Measurements from ENCODE around the gene EHD2. TPM values are rescaled to one million over a fixed set of nuclear protein-coding genes. Genes with fewer than 3 reads are reported as not detected.

EHD2 gene
- total and polyA plus RNA-seq, 7 experiments from 2014 or later, result 0.15 to 0.37 (median 0.19) TPM; not detected in 4

DNA sequence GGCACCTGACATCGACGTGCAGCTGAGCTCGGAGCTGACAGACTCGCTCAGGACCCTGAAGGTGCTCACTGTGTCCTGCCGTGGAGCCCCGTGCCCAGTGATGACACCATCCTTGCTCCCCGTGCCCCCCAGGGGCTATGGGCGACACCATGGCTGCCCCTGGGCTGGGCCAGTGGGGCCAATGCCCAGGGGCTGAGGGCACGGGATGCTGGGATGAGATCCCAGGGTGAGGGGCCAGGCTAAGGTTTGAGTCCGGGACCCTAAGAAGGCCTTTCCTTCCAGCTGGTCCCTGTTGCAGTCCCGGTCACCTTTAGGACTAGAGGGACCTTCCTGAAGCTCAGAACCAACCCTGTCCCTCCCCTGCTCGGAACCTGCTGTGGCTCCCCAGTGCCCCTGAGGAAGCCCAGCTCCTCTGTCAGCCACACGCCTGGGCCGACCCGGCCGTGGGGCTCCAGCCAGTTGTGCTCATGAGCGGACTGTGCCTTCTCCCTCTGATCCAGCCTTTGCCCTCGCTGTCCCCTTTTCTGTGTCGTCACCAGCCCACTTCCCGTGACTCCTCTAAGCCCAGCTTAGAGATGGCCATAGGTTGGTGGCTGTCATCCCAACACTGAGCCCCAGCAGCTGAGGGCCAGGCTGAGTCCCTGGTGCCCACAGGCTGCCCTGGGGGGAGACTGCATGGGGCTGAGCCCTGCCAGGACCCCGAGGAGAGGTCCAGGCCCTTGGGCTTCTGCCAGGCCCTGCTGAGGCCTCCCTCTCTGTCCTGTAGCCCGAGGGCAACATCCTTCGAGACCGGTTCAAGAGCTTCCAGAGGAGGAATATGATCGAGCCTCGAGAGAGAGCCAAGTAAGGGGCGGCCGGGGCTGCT is 42.8 kb downstream of the EHD2 start:
- no peak overlapping the region for H3K4me3 ChIP-seq (ENCODE audit: low read length)

DNA sequence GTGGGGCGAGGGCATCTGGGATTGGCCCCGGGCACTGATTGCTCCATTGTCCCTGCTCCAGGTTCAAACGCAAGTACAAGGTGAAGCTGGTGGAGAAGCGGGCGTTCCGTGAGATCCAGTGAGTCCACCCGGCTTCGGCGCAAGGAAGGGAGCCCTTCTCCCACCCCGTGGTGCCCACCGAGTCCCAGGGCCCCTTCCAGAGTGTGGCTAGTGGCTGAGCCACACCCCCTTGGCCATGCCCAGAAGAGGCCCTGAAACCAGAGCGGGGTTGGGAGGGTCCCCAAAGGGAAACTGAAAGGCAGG is 43.4 kb downstream of the EHD2 start:
- H3K4me1 ChIP-seq (ENCODE audit: control insufficient read depth in 2 of 2, insufficient read depth in 2 of 2, low read length in 2 of 2), result peaks cover 0 to 7% of the 10 kb centered on the region in 2 donors
- no peak overlapping the region for H3K4me3 ChIP-seq (ENCODE audit: low read length)
- CTCF ChIA-PET, result interaction anchor here (1.2 kb wide), 1 partner anchor 9 kb away, joined by 3 read pairs; no protein-coding TSS in a partner anchor
- Mint-ChIP-seq H3K27ac (no peak overlapping the region), H3K4me1 (peaks cover 0 to 23% (median 8%) of the 10 kb centered on the region in 7 donors), H3K36me3 (peaks cover 8 to 36% (median 20%) of the 10 kb centered on the region in 5 donors), H3K27me3 (no peaks in the 10 kb centered on the region), H3K9me3 (peaks cover 0 to 7% (median 0%) of the 10 kb centered on the region in 11 donors), H3K4me3 (no peak overlapping the region)
- ATAC-seq (no peak), DNase-seq (no peak)
- H3K36me3 ChIP-seq (ENCODE audit: control insufficient read depth in 2 of 3, insufficient read depth in 3 of 3, low read length in 3 of 3), result peaks cover 7 to 72% (median 42%) of the 10 kb centered on the region in 3 experiments
- no peaks in the 10 kb centered on the region for H3K27me3 ChIP-seq (ENCODE audit: control insufficient read depth in 2 of 2, insufficient read depth in 2 of 2, low read length in 2 of 2)
- no peak overlapping the region for H3K27ac ChIP-seq (ENCODE audit: low read depth, low read length)
- intact Hi-C loops (cut with micrococcal nuclease), result no loop called here
- POLR2A ChIA-PET, result interaction anchor here (2.7 kb wide), 1 partner anchor 11 kb away, joined by 8 read pairs; the partner anchor contains the start of gene NOP53
- H3K9me3 ChIP-seq (ENCODE audit: control insufficient read depth in 2 of 3, low read length in 3 of 3), result no peaks in the 10 kb centered on the region

More for the DNA sequence above, 42.8 kb downstream of the EHD2 start:
- no peak overlapping the region for H3K27ac ChIP-seq (ENCODE audit: low read depth, low read length)
- intact Hi-C loops (cut with micrococcal nuclease), result no loop called here
- H3K27ac Mint-ChIP-seq, result no peak overlapping the region
- H3K27me3 Mint-ChIP-seq, result no peaks in the 10 kb centered on the region
- H3K9me3 ChIP-seq (ENCODE audit: control insufficient read depth in 2 of 3, low read length in 3 of 3), result no peaks in the 10 kb centered on the region
- ATAC-seq (no peak), DNase-seq (no peak)
- peaks cover 0 to 25% (median 8%) of the 10 kb centered on the region in 7 donors for H3K4me1 Mint-ChIP-seq
- peaks cover 7 to 77% (median 47%) of the 10 kb centered on the region in 3 experiments for H3K36me3 ChIP-seq (ENCODE audit: control insufficient read depth in 2 of 3, insufficient read depth in 3 of 3, low read length in 3 of 3)
- CTCF ChIA-PET, result interaction anchor here (1.2 kb wide), 1 partner anchor 10 kb away, joined by 3 read pairs; no protein-coding TSS in a partner anchor
- H3K27me3 ChIP-seq (ENCODE audit: control insufficient read depth in 2 of 2, insufficient read depth in 2 of 2, low read length in 2 of 2), result no peaks in the 10 kb centered on the region
- POLR2A ChIA-PET, result interaction anchor here (2.7 kb wide), 1 partner anchor 11 kb away, joined by 8 read pairs; the partner anchor contains the start of gene NOP53
- H3K9me3 Mint-ChIP-seq, result peaks cover 0 to 7% (median 0%) of the 10 kb centered on the region in 11 donors
- H3K4me1 ChIP-seq (ENCODE audit: control insufficient read depth in 2 of 2, insufficient read depth in 2 of 2, low read length in 2 of 2), result peaks cover 0 to 7% of the 10 kb centered on the region in 2 donors
- peaks cover 8 to 36% (median 20%) of the 10 kb centered on the region in 5 donors for H3K36me3 Mint-ChIP-seq
- no peak overlapping the region for H3K4me3 Mint-ChIP-seq

DNA sequence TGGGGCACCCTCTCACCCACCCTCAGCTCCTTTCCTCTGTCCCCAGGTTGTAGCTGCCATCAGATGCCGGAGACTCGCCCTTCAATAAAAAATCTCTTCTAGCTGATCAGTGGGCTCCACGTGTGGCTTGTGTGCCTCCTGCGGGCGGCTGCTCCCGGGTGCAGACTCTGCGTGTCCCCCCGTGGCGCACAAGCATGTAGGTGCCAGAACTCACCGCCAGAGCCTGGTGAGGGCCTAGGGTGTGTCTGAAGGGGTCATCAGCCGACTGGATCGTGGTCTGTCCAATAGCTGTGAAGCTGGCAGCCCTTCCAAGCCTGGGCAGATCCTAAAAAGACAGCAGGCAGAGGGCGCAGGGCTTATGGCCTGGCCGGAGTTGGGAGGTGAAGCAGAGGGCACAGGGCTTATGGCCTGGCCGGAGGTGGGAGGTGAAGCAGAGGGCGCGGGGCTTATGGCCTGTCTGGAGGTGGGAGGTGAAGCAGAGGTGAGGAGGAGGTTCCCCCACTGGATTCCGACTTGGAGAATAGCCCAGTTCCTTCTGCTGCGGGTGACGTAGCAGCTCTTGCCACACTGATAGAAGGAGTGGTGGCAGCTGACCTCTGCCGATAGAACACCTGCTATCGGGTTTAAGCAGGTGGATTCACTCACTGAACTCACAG is 43.9 kb downstream of the EHD2 start:
- Mint-ChIP-seq H3K27me3 (no peaks in the 10 kb centered on the region), H3K4me1 (peaks cover 0 to 18% (median 8%) of the 10 kb centered on the region in 7 donors), H3K9me3 (peaks cover 0 to 7% (median 0%) of the 10 kb centered on the region in 11 donors), H3K36me3 (peaks cover 8 to 36% (median 20%) of the 10 kb centered on the region in 5 donors), H3K27ac (peak overlapping the region in 2 of 9 donors; percentile 28 to 76), H3K4me3 (no peak overlapping the region)
- no peak overlapping the region for H3K27ac ChIP-seq (ENCODE audit: low read depth, low read length)
- H3K36me3 ChIP-seq (ENCODE audit: control insufficient read depth in 2 of 3, insufficient read depth in 3 of 3, low read length in 3 of 3), result peaks cover 7 to 67% (median 39%) of the 10 kb centered on the region in 3 experiments
- no peaks in the 10 kb centered on the region for H3K27me3 ChIP-seq (ENCODE audit: control insufficient read depth in 2 of 2, insufficient read depth in 2 of 2, low read length in 2 of 2)
- POLR2A ChIA-PET, result interaction anchor here (0.6 to 2.7 kb wide), 2 partner anchors 12 to 224 kb away, joined by 6 to 8 read pairs; partner anchors contain the start of gene NOP53
- intact Hi-C loops (cut with micrococcal nuclease), result no loop called here
- H3K4me3 ChIP-seq (ENCODE audit: low read length), result no peak overlapping the region
- ATAC-seq (no peak), DNase-seq (no peak)
- peaks cover 0 to 7% of the 10 kb centered on the region in 2 donors for H3K4me1 ChIP-seq (ENCODE audit: control insufficient read depth in 2 of 2, insufficient read depth in 2 of 2, low read length in 2 of 2)
- H3K9me3 ChIP-seq (ENCODE audit: control insufficient read depth in 2 of 3, low read length in 3 of 3), result no peaks in the 10 kb centered on the region
- CTCF ChIA-PET, result interaction anchor here (0.6 to 1.2 kb wide), 2 partner anchors 8 to 49 kb away, joined by 3 read pairs; no protein-coding TSS in a partner anchor

DNA sequence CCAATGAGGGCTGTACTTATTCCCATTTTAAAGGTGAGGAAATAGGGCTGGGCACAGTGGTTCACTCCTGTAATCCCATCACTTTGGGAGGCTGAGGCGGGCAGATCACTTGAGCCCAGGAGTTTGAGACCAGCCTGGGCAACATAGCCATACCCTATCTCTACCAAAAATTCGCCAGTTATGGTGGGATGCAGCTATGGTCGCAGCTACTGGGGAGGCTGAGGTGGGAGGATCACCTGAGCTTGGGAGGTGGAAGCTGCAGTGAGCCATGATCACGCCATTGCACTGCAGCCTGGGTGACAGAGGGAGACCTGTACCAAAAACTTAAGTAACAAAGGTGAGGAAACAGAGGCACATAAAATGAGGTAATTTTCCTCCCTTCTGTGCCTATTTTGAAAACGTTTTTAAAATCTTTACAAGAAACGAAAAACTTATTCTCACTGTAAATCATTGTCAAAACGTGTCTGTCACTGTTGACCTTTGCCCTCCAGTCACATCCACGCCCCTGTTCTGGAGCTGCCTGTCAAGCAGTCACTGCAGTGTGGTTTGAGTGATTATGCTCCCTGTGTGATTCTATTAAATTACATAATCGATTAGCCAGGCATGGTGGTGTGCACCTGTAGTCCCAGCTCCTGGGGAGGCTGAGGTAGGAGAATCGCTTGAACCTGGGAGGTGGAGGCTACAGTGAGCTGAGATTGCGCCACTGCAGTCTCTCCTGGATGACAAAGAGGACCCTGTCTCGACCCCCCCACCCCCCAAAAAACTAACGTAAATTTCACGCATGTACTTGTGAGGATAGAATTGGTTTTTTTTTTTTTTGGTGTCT is 44.6 kb downstream of the EHD2 start:
- no peaks in the 10 kb centered on the region for H3K27me3 Mint-ChIP-seq
- H3K36me3 Mint-ChIP-seq, result peaks cover 7 to 36% (median 20%) of the 10 kb centered on the region in 5 donors
- Histone ChIP-seq H3K9me3 (ENCODE audit: control insufficient read depth in 2 of 3, low read length in 3 of 3) (no peaks in the 10 kb centered on the region), H3K27ac (ENCODE audit: low read depth, low read length) (no peak overlapping the region), H3K36me3 (ENCODE audit: control insufficient read depth in 2 of 3, insufficient read depth in 3 of 3, low read length in 3 of 3) (peaks cover 0 to 60% (median 32%) of the 10 kb centered on the region in 3 experiments), H3K27me3 (ENCODE audit: control insufficient read depth in 2 of 2, insufficient read depth in 2 of 2, low read length in 2 of 2) (no peaks in the 10 kb centered on the region), H3K4me1 (ENCODE audit: control insufficient read depth in 2 of 2, insufficient read depth in 2 of 2, low read length in 2 of 2) (no peaks in the 10 kb centered on the region), H3K4me3 (ENCODE audit: low read length) (no peak overlapping the region)
- ATAC-seq (no peak), DNase-seq (no peak)
- H3K9me3 Mint-ChIP-seq, result peaks cover 0 to 7% (median 0%) of the 10 kb centered on the region in 11 donors
- ChIA-PET CTCF (interaction anchor here (0.6 kb wide), 1 partner anchor 50 kb away, joined by 3 read pairs; no protein-coding TSS in a partner anchor), POLR2A (interaction anchor here (0.6 to 2.7 kb wide), 2 partner anchors 12 to 224 kb away, joined by 6 to 8 read pairs; partner anchors contain the start of gene NOP53)
- intact Hi-C loops (cut with micrococcal nuclease), result no loop called here
- H3K27ac Mint-ChIP-seq, result peak overlapping the region in 1 of 9 donors; percentile 38
- H3K4me1 Mint-ChIP-seq, result peaks cover 0 to 11% (median 6%) of the 10 kb centered on the region in 7 donors
- H3K4me3 Mint-ChIP-seq, result no peak overlapping the region

DNA sequence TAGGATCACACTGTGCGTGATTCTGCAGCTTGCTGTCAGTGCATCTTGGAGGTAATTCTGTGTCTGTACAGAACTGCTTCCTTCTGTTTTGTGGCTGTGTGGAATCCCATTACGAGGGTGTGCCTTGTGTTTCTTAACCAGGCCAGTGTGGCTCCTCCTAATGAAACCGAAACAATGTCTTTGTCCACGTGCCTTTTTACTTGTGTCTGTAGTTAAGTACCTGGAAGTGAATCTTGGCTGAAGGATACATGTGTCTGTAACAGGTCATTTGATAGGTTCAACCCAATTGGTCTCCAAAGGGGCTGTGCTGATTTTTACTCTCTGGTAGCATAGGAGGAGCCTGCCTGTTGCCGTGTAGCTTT is 45.2 kb downstream of the EHD2 start:
- Mint-ChIP-seq H3K9me3 (peaks cover 0 to 7% (median 0%) of the 10 kb centered on the region in 11 donors), H3K36me3 (peaks cover 2 to 30% (median 16%) of the 10 kb centered on the region in 5 donors), H3K4me3 (no peak overlapping the region), H3K4me1 (peaks cover 0 to 6% (median 2%) of the 10 kb centered on the region in 7 donors), H3K27me3 (no peaks in the 10 kb centered on the region), H3K27ac (peak overlapping the region in 2 of 9 donors; percentile 38 to 45)
- H3K4me1 ChIP-seq (ENCODE audit: control insufficient read depth in 2 of 2, insufficient read depth in 2 of 2, low read length in 2 of 2), result no peaks in the 10 kb centered on the region
- intact Hi-C loops (cut with micrococcal nuclease), result no loop called here
- H3K4me3 ChIP-seq (ENCODE audit: low read length), result no peak overlapping the region
- CTCF ChIA-PET, result no interaction called here
- H3K36me3 ChIP-seq (ENCODE audit: control insufficient read depth in 2 of 3, insufficient read depth in 3 of 3, low read length in 3 of 3), result peaks cover 0 to 54% (median 29%) of the 10 kb centered on the region in 3 experiments
- no peak overlapping the region for H3K27ac ChIP-seq (ENCODE audit: low read depth, low read length)
- H3K9me3 ChIP-seq (ENCODE audit: control insufficient read depth in 2 of 3, low read length in 3 of 3), result no peaks in the 10 kb centered on the region
- no peaks in the 10 kb centered on the region for H3K27me3 ChIP-seq (ENCODE audit: control insufficient read depth in 2 of 2, insufficient read depth in 2 of 2, low read length in 2 of 2)
- ATAC-seq, result no peak
- POLR2A ChIA-PET, result interaction anchor here (1.1 kb wide), 1 partner anchor 8 kb away, joined by 4 read pairs; no protein-coding TSS in a partner anchor
- no peak for DNase-seq

DNA sequence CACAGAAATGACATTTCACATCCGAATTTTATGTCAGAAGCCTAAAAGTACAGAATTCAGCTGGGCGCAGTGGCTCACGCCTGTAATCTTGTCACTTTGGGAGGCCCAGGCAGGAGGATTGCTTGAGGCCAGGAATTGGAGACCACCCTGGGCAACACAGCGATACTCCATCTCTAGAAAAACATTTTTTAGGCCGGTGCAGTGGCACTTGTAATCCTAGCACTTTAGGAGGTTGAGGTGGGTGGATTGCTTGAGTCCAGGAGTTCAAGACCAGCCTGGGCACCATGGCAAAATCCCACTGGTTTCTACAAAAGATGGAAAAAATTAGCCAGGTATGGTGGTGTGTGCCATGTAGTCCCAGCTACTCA is 47.4 kb downstream of the EHD2 start:
- H3K9me3 Mint-ChIP-seq, result peaks cover 0 to 5% (median 0%) of the 10 kb centered on the region in 11 donors
- Histone ChIP-seq H3K4me1 (ENCODE audit: control insufficient read depth in 2 of 2, insufficient read depth in 2 of 2, low read length in 2 of 2) (no peaks in the 10 kb centered on the region), H3K9me3 (ENCODE audit: control insufficient read depth in 2 of 3, low read length in 3 of 3) (no peaks in the 10 kb centered on the region), H3K36me3 (ENCODE audit: control insufficient read depth in 2 of 3, insufficient read depth in 3 of 3, low read length in 3 of 3) (peaks cover 0 to 32% (median 16%) of the 10 kb centered on the region in 3 experiments), H3K27ac (ENCODE audit: low read depth, low read length) (no peak overlapping the region), H3K27me3 (ENCODE audit: control insufficient read depth in 2 of 2, insufficient read depth in 2 of 2, low read length in 2 of 2) (no peaks in the 10 kb centered on the region), H3K4me3 (ENCODE audit: low read length) (no peak overlapping the region)
- intact Hi-C loops (cut with micrococcal nuclease), result no loop called here
- no peak for ATAC-seq
- CTCF ChIA-PET, result no interaction called here
- no peaks in the 10 kb centered on the region for H3K4me1 Mint-ChIP-seq
- POLR2A ChIA-PET, result no interaction called here
- no peak overlapping the region for H3K4me3 Mint-ChIP-seq
- no peak for DNase-seq
- H3K27me3 Mint-ChIP-seq, result no peaks in the 10 kb centered on the region
- H3K36me3 Mint-ChIP-seq, result peaks cover 0 to 22% (median 13%) of the 10 kb centered on the region in 5 donors
- no peak overlapping the region for H3K27ac Mint-ChIP-seq

Data from naive thymus-derived CD4-positive, alpha-beta T cell (primary cell).